Myometrial cell (primary cell): ENCODE results near the gene IL2RA. TPM values are rescaled to one million over a fixed set of nuclear protein-coding genes. Genes with fewer than 3 reads are reported as not detected.

Source experiments
- total RNA-seq: library from RNA; depleted of rRNA; stranded (reverse); fragments of >200 nt; gene quantifications from 2 replicates; pipeline ENCODE4 v1.2.3, GENCODE V29; 2015

IL2RA gene
- not detected in 2 replicates for total RNA-seq

GRCh38 chr10:6062101-6062771 is at the start of gene IL2RA:
TSS of gene IL2RA (minus strand) at chr10:6062367. CDS start at chr10:6062151, 216 bp downstream.

GRCh38 chr10:6088721-6089333 is 26.7 kb upstream of the IL2RA start, which contains the start of gene RBM17:
TSS of gene RBM17 (plus strand) at chr10:6089034. CDS start at chr10:6097066, 8,032 bp downstream.

GRCh38 chr10:5977471-5978229 is 84.5 kb downstream of the IL2RA start, which contains the start of gene IL15RA:
TSS of gene IL15RA (minus strand) at chr10:5977543. CDS start at chr10:5977492, 51 bp downstream.

Other genes starting within 250 kb of the IL2RA start
- 385 and 432 TPM in 2 replicates for gene GDI2, start 248.9 kb downstream of the IL2RA start, total RNA-seq
- gene ANKRD16, start 172.5 kb downstream of the IL2RA start, total RNA-seq = 7.1 and 9.2 TPM in 2 replicates
- 79.6 and 98.9 TPM in 2 replicates for gene FBH1, start 172.1 kb downstream of the IL2RA start, total RNA-seq
- gene IL15RA, start 84.8 kb downstream of the IL2RA start, total RNA-seq = 11.9 and 15.6 TPM in 2 replicates
- gene RBM17, start 26.7 kb upstream of the IL2RA start, total RNA-seq = 15.3 and 27.1 TPM in 2 replicates
- gene PFKFB3, start 140.6 kb upstream of the IL2RA start, total RNA-seq = 5.2 and 7.1 TPM in 2 replicates